H1 (cell line): Measurements from ENCODE around the gene BAG1. TPM values are rescaled to one million over a fixed set of nuclear protein-coding genes. Genes with fewer than 3 reads are reported as not detected.

Experiments used
- EP300 ChIP-seq, 2 experiments: IDR thresholded peaks; 1 replicate in 1 of 2; 2 replicates in 1 of 2; pipeline ENCODE4 v1.6.1; 2011 to 2012; ENCODE audit warnings: low read depth in 2 of 2, low read length in 2 of 2, mild to moderate bottlenecking in 2 of 2, borderline replicate concordance in 1 of 2, inconsistent platforms in 1 of 2, moderate library complexity in 1 of 2
- SAP30 ChIP-seq: fragments of 300-600 bp; sonication (generic); IDR thresholded peaks from 2 replicates; pipeline ENCODE4 v1.7.1; 2012; ENCODE audit warnings: low read length, moderate library complexity, mild to moderate bottlenecking, inconsistent platforms; ENCODE audit not compliant: insufficient read depth, insufficient replicate concordance
- SP1 ChIP-seq: IDR thresholded peaks from 2 replicates; pipeline ENCODE4 v1.6.1; 2011; ENCODE audit warnings: low read depth, low read length
- TAF7 ChIP-seq: optimal IDR thresholded peaks from 2 replicates; pipeline ENCODE3; 2011; ENCODE audit warnings: low read depth, mild to moderate bottlenecking, inconsistent platforms, low read length, moderate library complexity, borderline replicate concordance
- TBP ChIP-seq: IDR thresholded peaks from 2 replicates; pipeline ENCODE4 v1.6.1; 2011; ENCODE audit warnings: low read depth, low read length, improper control_type of control experiment
- TEAD4 ChIP-seq: IDR thresholded peaks from 2 replicates; pipeline ENCODE4 v1.6.1; 2012; ENCODE audit warnings: low read depth, low read length, inconsistent platforms, mixed read lengths
- polyA plus RNA-seq, 7 experiments: library from polyadenylated mRNA; depleted of rRNA in 3 of 7; stranded (reverse) in 5 of 7; unstranded in 2 of 7; fragments of >200 nt in 5 of 7; fragments of 200-250 nt in 2 of 7; gene quantifications; 1 replicate in 5 of 7; 2 replicates in 1 of 7; 4 replicates in 1 of 7; pipeline versions ENCODE4 v1.2.1 to v1.2.3, GENCODE V29; 2011 to 2013; ENCODE audit warnings: missing spikeins in 2 of 7, mixed read lengths in 2 of 7
- total RNA-seq: library from RNA; stranded (reverse); fragmentation: NEBNext Ultra II Directional; extraction: Animal tissue kit (Norgen Biotek cat#: 25700); gene quantifications from 2 replicates; pipeline ENCODE4 v1.2.1, GENCODE V29; 2021
- TF ChIP-seq, protein P1 (sequence below): fragments of 300-600 bp; sonication (generic); IDR thresholded peaks from 2 replicates; pipeline ENCODE4 v1.7.1; 2012; ENCODE audit warnings: low read length, moderate library complexity, mild to moderate bottlenecking, inconsistent platforms; ENCODE audit not compliant: insufficient replicate concordance
- TF ChIP-seq, protein P2 (sequence below), 3 experiments: IDR thresholded peaks; 1 replicate in 2 of 3; 2 replicates in 1 of 3; pipeline versions ENCODE4 v1.5.1 to v1.6.1; 2011; ENCODE audit warnings: low read length in 3 of 3, mild to moderate bottlenecking in 3 of 3, inconsistent platforms in 2 of 3, low read depth in 1 of 3, moderate library complexity in 1 of 3; ENCODE audit not compliant: insufficient read depth in 1 of 3; ENCODE audit errors: control extremely low read depth in 1 of 3

Gene BAG1
- total and polyA plus RNA-seq, 2 of the 8 experiments (the other 6 are each of a cell fraction or from before 2014, with no cell fraction given), result 14.7 to 59.8 TPM

DNA sequence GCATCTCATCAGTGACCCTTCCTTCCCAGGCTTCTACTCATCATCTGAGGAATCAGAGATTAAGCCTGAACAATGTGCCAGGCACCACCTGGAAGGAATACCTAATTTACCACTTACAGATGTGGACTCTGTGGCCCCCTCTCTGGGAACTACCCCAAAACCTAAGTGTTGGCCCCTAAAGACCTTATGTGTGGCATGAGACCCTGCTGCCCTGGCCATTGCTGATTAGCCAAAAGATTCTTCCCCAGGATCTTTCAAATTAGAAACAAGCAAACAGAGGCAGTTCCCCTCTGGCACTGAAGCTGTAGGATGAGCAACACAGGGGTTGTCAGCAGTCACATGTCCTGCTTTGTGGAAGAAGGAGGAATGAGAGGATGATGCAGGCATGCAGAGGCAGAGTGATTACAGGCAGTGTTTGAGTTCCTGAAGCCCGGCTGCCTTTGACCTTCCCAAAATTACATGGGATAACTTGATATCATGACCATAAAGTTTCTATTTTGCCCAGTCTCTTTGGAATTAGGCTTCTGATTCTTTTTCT lies 14.0 kb downstream of the BAG1 start (continued):
- TF ChIP-seq, protein P1, sequence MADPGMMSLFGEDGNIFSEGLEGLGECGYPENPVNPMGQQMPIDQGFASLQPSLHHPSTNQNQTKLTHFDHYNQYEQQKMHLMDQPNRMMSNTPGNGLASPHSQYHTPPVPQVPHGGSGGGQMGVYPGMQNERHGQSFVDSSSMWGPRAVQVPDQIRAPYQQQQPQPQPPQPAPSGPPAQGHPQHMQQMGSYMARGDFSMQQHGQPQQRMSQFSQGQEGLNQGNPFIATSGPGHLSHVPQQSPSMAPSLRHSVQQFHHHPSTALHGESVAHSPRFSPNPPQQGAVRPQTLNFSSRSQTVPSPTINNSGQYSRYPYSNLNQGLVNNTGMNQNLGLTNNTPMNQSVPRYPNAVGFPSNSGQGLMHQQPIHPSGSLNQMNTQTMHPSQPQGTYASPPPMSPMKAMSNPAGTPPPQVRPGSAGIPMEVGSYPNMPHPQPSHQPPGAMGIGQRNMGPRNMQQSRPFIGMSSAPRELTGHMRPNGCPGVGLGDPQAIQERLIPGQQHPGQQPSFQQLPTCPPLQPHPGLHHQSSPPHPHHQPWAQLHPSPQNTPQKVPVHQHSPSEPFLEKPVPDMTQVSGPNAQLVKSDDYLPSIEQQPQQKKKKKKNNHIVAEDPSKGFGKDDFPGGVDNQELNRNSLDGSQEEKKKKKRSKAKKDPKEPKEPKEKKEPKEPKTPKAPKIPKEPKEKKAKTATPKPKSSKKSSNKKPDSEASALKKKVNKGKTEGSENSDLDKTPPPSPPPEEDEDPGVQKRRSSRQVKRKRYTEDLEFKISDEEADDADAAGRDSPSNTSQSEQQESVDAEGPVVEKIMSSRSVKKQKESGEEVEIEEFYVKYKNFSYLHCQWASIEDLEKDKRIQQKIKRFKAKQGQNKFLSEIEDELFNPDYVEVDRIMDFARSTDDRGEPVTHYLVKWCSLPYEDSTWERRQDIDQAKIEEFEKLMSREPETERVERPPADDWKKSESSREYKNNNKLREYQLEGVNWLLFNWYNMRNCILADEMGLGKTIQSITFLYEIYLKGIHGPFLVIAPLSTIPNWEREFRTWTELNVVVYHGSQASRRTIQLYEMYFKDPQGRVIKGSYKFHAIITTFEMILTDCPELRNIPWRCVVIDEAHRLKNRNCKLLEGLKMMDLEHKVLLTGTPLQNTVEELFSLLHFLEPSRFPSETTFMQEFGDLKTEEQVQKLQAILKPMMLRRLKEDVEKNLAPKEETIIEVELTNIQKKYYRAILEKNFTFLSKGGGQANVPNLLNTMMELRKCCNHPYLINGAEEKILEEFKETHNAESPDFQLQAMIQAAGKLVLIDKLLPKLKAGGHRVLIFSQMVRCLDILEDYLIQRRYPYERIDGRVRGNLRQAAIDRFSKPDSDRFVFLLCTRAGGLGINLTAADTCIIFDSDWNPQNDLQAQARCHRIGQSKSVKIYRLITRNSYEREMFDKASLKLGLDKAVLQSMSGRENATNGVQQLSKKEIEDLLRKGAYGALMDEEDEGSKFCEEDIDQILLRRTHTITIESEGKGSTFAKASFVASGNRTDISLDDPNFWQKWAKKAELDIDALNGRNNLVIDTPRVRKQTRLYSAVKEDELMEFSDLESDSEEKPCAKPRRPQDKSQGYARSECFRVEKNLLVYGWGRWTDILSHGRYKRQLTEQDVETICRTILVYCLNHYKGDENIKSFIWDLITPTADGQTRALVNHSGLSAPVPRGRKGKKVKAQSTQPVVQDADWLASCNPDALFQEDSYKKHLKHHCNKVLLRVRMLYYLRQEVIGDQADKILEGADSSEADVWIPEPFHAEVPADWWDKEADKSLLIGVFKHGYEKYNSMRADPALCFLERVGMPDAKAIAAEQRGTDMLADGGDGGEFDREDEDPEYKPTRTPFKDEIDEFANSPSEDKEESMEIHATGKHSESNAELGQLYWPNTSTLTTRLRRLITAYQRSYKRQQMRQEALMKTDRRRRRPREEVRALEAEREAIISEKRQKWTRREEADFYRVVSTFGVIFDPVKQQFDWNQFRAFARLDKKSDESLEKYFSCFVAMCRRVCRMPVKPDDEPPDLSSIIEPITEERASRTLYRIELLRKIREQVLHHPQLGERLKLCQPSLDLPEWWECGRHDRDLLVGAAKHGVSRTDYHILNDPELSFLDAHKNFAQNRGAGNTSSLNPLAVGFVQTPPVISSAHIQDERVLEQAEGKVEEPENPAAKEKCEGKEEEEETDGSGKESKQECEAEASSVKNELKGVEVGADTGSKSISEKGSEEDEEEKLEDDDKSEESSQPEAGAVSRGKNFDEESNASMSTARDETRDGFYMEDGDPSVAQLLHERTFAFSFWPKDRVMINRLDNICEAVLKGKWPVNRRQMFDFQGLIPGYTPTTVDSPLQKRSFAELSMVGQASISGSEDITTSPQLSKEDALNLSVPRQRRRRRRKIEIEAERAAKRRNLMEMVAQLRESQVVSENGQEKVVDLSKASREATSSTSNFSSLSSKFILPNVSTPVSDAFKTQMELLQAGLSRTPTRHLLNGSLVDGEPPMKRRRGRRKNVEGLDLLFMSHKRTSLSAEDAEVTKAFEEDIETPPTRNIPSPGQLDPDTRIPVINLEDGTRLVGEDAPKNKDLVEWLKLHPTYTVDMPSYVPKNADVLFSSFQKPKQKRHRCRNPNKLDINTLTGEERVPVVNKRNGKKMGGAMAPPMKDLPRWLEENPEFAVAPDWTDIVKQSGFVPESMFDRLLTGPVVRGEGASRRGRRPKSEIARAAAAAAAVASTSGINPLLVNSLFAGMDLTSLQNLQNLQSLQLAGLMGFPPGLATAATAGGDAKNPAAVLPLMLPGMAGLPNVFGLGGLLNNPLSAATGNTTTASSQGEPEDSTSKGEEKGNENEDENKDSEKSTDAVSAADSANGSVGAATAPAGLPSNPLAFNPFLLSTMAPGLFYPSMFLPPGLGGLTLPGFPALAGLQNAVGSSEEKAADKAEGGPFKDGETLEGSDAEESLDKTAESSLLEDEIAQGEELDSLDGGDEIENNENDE, result no peak
- TF ChIP-seq, protein P2, sequence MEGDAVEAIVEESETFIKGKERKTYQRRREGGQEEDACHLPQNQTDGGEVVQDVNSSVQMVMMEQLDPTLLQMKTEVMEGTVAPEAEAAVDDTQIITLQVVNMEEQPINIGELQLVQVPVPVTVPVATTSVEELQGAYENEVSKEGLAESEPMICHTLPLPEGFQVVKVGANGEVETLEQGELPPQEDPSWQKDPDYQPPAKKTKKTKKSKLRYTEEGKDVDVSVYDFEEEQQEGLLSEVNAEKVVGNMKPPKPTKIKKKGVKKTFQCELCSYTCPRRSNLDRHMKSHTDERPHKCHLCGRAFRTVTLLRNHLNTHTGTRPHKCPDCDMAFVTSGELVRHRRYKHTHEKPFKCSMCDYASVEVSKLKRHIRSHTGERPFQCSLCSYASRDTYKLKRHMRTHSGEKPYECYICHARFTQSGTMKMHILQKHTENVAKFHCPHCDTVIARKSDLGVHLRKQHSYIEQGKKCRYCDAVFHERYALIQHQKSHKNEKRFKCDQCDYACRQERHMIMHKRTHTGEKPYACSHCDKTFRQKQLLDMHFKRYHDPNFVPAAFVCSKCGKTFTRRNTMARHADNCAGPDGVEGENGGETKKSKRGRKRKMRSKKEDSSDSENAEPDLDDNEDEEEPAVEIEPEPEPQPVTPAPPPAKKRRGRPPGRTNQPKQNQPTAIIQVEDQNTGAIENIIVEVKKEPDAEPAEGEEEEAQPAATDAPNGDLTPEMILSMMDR (IDR thresholded peaks at IDR 0.05; ENCODE audit: control extremely low read depth in 1 of 3, insufficient read depth in 1 of 3, low read depth in 1 of 3, low read length in 3 of 3), result no peak
- TF ChIP-seq TBP, result no peak
- TF ChIP-seq SAP30, result no peak
- TF ChIP-seq TEAD4, result no peak
- TF ChIP-seq TAF7, result no peak
- no peak for TF ChIP-seq SP1
- TF ChIP-seq EP300 (IDR thresholded peaks at IDR 0.05; ENCODE audit: borderline replicate concordance in 1 of 2, low read depth in 2 of 2, low read length in 2 of 2), result no peak
